Spleen (tissue), 7 donors: ENCODE measurements around the gene BTG4.

Experiments
- CTCF ChIP-seq, 11 experiments: fragments of 200-600 bp in 7 of 11; fragments of 450-650 bp in 4 of 11; sonication (generic) in 4 of 11; IDR thresholded peaks in 8 of 11; conservative IDR thresholded peaks in 3 of 11; 1 replicate in 7 of 11; 2 replicates in 4 of 11; pipeline versions ENCODE4 v1.4.0 to v1.8.0; 2016 to 2021; ENCODE audit warnings: antibody characterized with exemption in 11 of 11, inconsistent platforms in 4 of 11, mild to moderate bottlenecking in 1 of 11
- POLR2A ChIP-seq, 3 donors: fragments of 450-650 bp; IDR thresholded peaks; one replicate each; pipeline ENCODE4 v1.5.1; 2017; ENCODE audit warnings: antibody characterized with exemption in 3 of 3, mild to moderate bottlenecking in 1 of 3
- POLR2AphosphoS5 ChIP-seq, 3 donors: sonication (generic); formaldehyde crosslinking; IDR thresholded peaks; one replicate each; pipeline ENCODE4 v1.5.1; 2017; ENCODE audit warnings: antibody characterized with exemption in 3 of 3
- donor health status: DM: no; HTN: no; CAD: no; lungs with moderate emphysema.
- donor health status: DM: no; HTN: no; CAD: no.
- donor health status: DM: no; HTN: no; CAD: no.

GRCh38 chr11:111540114-111540936 lies 28.1 kb upstream of the BTG4 start, which contains the start of gene LAYN:
- TF ChIP-seq CTCF (IDR thresholded peaks at IDR 0.05 in 8 of 11, conservative IDR thresholded peaks at IDR 0.05 in 3 of 11) (no peak), POLR2AphosphoS5 (IDR thresholded peaks at IDR 0.05) (peak; percentile 56 to 84 (median 78)), POLR2A (IDR thresholded peaks at IDR 0.05) (no peak)
